Omental fat pad (tissue), 4 donors: ENCODE results near the gene CASZ1. TPM values are rescaled to one million over a fixed set of nuclear protein-coding genes. Genes with fewer than 3 reads are reported as not detected.

Experiments
- ATAC-seq: fragments of 150-250 bp; one replicate; pipeline ENCODE4 v1.9.1; 2016; ENCODE audit warnings: mild to moderate bottlenecking, moderate library complexity; ENCODE audit not compliant: low FRiP score
- DNase-seq: peaks from one replicate; pipeline ENCODE4 v3.0.0-alpha.2; 2019; ENCODE audit warnings: low spot score
- total RNA-seq, 4 donors: library from RNA; depleted of rRNA; stranded (reverse); fragments of >200 nt; gene quantifications; one replicate each; pipeline ENCODE4 v1.1.0, GENCODE V29; 2016
- TF ChIP-seq, protein P1 (sequence below), 3 donors: fragments of 450-650 bp; IDR thresholded peaks; one replicate each; pipeline ENCODE4 v1.5.1; 2016 to 2017; ENCODE audit warnings: antibody characterized with exemption in 3 of 3, mild to moderate bottlenecking in 3 of 3, moderate library complexity in 2 of 3

CASZ1 gene
- total RNA-seq, 4 donors from 2014 or later, result 2.5 to 7.9 (median 6.0) TPM

GRCh38 chr1:10765734-10766478 is 30.5 kb downstream of the CASZ1 start:
- DNase-seq (no peak), ATAC-seq (no peak)
- TF ChIP-seq, protein P1, sequence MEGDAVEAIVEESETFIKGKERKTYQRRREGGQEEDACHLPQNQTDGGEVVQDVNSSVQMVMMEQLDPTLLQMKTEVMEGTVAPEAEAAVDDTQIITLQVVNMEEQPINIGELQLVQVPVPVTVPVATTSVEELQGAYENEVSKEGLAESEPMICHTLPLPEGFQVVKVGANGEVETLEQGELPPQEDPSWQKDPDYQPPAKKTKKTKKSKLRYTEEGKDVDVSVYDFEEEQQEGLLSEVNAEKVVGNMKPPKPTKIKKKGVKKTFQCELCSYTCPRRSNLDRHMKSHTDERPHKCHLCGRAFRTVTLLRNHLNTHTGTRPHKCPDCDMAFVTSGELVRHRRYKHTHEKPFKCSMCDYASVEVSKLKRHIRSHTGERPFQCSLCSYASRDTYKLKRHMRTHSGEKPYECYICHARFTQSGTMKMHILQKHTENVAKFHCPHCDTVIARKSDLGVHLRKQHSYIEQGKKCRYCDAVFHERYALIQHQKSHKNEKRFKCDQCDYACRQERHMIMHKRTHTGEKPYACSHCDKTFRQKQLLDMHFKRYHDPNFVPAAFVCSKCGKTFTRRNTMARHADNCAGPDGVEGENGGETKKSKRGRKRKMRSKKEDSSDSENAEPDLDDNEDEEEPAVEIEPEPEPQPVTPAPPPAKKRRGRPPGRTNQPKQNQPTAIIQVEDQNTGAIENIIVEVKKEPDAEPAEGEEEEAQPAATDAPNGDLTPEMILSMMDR (IDR thresholded peaks at IDR 0.05), result no peak

- TF ChIP-seq, protein P1 (IDR thresholded peaks at IDR 0.05), result no peak
- no peak for DNase-seq
- ATAC-seq, result no peak
These were observed 31.1 kb downstream of the CASZ1 start for GRCh38 chr1:10765304-10765703.

GRCh38 chr1:10764296-10764798 is 32.1 kb downstream of the CASZ1 start:
- ATAC-seq (no peak), DNase-seq (no peak)
- TF ChIP-seq, protein P1 (IDR thresholded peaks at IDR 0.05), result no peak

DNA sequence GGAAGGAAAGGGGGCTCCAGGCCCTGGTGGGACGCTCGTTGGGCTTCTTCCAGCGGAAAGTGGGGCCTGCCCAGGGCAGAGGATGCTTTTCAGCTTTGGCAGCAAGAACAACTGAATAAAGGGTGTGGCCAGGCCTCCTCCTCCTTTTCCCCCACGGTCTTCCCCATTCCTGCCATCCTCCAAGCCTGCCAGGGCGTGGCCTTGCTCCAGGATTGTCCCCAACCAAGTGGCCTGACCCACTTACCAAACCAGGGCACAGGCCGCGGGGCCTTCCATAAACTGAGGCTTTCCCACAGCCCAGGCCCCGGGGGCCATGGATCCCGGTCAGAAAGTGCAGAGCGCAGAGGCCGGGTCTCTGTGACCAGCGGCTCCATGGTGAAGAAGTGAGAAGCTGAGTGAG is 33.6 kb downstream of the CASZ1 start:
- TF ChIP-seq, protein P1 (IDR thresholded peaks at IDR 0.05), result no peak
- DNase-seq (no peak), ATAC-seq (no peak)

DNA sequence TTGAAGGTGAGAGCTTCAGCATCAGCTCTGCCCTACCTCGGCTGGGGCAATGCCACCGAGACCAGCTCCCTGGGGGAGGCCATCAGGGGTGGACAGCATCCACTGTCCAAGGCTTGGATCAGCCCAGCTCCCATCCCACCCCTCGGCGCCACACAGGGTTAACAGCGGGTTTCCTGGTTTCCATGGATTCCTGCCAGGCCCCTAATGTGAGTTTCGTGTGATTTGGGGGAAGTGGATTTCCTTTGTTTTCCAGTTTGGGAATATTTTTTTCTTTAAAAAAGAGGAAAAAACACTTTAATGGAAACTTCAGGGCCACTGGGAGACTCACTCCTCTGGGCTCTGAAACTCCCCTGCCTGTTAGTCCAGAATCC is 34.3 kb downstream of the CASZ1 start:
- TF ChIP-seq, protein P1 (IDR thresholded peaks at IDR 0.05), result no peak
- no peak for ATAC-seq
- DNase-seq, result no peak

DNA sequence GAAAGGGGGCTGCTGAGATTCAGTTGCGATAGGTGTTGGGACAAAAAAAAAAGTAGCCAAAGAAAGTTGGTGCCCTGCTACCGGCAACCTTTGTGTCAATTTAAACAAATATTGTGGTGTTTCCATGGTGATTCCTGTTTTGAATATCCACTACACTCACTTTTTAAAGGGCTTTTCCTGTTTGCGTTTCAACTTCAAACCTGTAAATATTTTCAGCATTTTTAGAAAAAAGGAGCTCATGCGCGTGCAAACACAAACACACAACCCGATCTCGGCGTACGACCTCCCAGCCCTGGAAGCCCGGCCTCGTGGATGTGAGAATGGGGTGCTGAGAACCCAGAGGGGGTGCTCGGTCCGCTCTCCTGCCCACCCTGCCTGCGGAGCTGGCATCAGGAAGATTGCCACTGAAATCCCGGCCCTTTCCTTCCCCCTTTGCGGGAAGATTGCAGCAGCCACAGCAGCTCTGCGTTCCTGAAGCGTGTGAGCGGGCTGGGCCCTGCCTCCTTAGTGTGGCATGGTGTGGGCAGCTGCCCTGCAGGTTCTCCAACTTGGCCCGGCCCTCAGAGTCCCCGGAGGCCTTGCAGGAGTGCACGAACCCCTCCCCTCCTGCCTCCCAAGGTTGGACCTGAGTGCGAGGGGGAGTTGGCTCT is 34.8 kb downstream of the CASZ1 start:
- TF ChIP-seq, protein P1 (IDR thresholded peaks at IDR 0.05), result no peak
- DNase-seq (no peak), ATAC-seq (no peak)
